Tibial nerve (tissue), 4 donors: ENCODE measurements around the gene ZNF580. TPM values are rescaled to one million over a fixed set of nuclear protein-coding genes. Genes with fewer than 3 reads are reported as not detected.

ENCODE experiments used
- DNase-seq, 2 donors: peaks; one replicate each; pipeline ENCODE4 v3.0.0-alpha.2; 2019; ENCODE audit warnings: low spot score in 2 of 2
- H3K27ac ChIP-seq, 4 donors: fragments of 200-600 bp; sonication (generic) in 3 of 4; one replicate each; pipeline ENCODE4 v1.5.1; 2017 to 2019; ENCODE audit warnings: mild to moderate bottlenecking in 1 of 4
- H3K27me3 ChIP-seq, 2 donors: fragments of 200-600 bp; sonication (generic) in 1 of 2; one replicate each; pipeline versions ENCODE4 v1.5.1 to v1.6.0; 2017 to 2019
- H3K36me3 ChIP-seq, 3 donors: fragments of 200-600 bp; sonication (generic); one replicate each; pipeline ENCODE4 v1.5.1; 2018 to 2019
- H3K4me1 ChIP-seq, 4 donors: fragments of 200-600 bp; sonication (generic) in 3 of 4; one replicate each; pipeline ENCODE4 v1.5.1; 2017 to 2019
- H3K4me3 ChIP-seq, 4 donors: fragments of 200-600 bp; sonication (generic) in 3 of 4; one replicate each; pipeline ENCODE4 v1.5.1; 2017 to 2019; ENCODE audit warnings: mild to moderate bottlenecking in 1 of 4, moderate library complexity in 1 of 4
- H3K9me3 ChIP-seq, 4 donors: fragments of 200-600 bp; sonication (generic) in 3 of 4; one replicate each; pipeline ENCODE4 v1.5.1; 2017 to 2019
- CTCF ChIP-seq, 5 experiments: fragments of 200-600 bp in 3 of 5; fragments of 450-650 bp in 2 of 5; sonication (generic) in 3 of 5; IDR thresholded peaks; one replicate each; pipeline ENCODE4 v1.5.1; 2016 to 2019; ENCODE audit warnings: antibody characterized with exemption in 5 of 5, mild to moderate bottlenecking in 3 of 5, moderate library complexity in 2 of 5
- EP300 ChIP-seq, 2 donors: sonication (generic); formaldehyde crosslinking; IDR thresholded peaks; one replicate each; pipeline ENCODE4 v1.6.1; 2017; ENCODE audit warnings: antibody characterized with exemption in 2 of 2, mild to moderate bottlenecking in 1 of 2
- POLR2A ChIP-seq, 2 donors: fragments of 450-650 bp; IDR thresholded peaks; one replicate each; pipeline ENCODE4 v1.6.1; 2017; ENCODE audit warnings: antibody characterized with exemption in 2 of 2, mild to moderate bottlenecking in 2 of 2, moderate library complexity in 2 of 2
- WGBS, 2 donors: methylation state at CpG; one replicate each; pipeline ENCODE4 v1.1.5; 2018; 5-methylcytosine and 5-hydroxymethylcytosine counted together
- total RNA-seq, 4 donors: library from RNA; depleted of rRNA; stranded (reverse); fragments of >200 nt; gene quantifications; one replicate each; pipeline ENCODE4 v1.1.0, GENCODE V29; 2016

Gene ZNF580
- total RNA-seq, 4 donors from 2014 or later, result 24.1 to 67.5 (median 35.0) TPM

GRCh38 chr19:55680339-55681130 is 39.7 kb downstream of the ZNF580 start:
- H3K9me3 ChIP-seq, result no peaks in the 10 kb centered on the region
- TF ChIP-seq CTCF (IDR thresholded peaks at IDR 0.05) (no peak), POLR2A (IDR thresholded peaks at IDR 0.05) (no peak), EP300 (IDR thresholded peaks at IDR 0.05) (no peak)
- H3K27me3 ChIP-seq, result no peaks in the 10 kb centered on the region
- H3K27ac ChIP-seq, result no peak overlapping the region
- H3K4me1 ChIP-seq, result peaks cover 0 to 57% (median 35%) of the 10 kb centered on the region in 4 donors
- no peak overlapping the region for H3K4me3 ChIP-seq
- 90 to 96% methylated on average over 16 to 18 of the region's 20 CpGs for WGBS, 2 donors
- no peak for DNase-seq
- peaks cover 0 to 82% (median 27%) of the 10 kb centered on the region in 3 donors for H3K36me3 ChIP-seq

GRCh38 chr19:55681131-55682092 is 40.6 kb downstream of the ZNF580 start:
- peaks cover 0 to 53% (median 27%) of the 10 kb centered on the region in 4 donors for H3K4me1 ChIP-seq
- WGBS, 2 donors, result 79% methylated on average over 9 of the region's 9 CpGs
- H3K27me3 ChIP-seq, result no peaks in the 10 kb centered on the region
- H3K4me3 ChIP-seq, result no peak overlapping the region
- TF ChIP-seq EP300 (IDR thresholded peaks at IDR 0.05) (no peak), CTCF (IDR thresholded peaks at IDR 0.05) (no peak), POLR2A (IDR thresholded peaks at IDR 0.05) (no peak)
- H3K9me3 ChIP-seq, result no peaks in the 10 kb centered on the region
- H3K36me3 ChIP-seq, result peaks cover 0 to 91% (median 34%) of the 10 kb centered on the region in 3 donors
- no peak for DNase-seq
- H3K27ac ChIP-seq, result no peak overlapping the region

GRCh38 chr19:55683449-55684261 is 42.9 kb downstream of the ZNF580 start:
- H3K36me3 ChIP-seq, result peaks cover 0 to 99% (median 31%) of the 10 kb centered on the region in 3 donors
- 88 to 91% methylated on average over 22 of the region's 22 CpGs for WGBS, 2 donors
- H3K27me3 ChIP-seq, result no peaks in the 10 kb centered on the region
- peak overlapping the region in 1 of 4 donors; percentile 32 for H3K27ac ChIP-seq
- peaks cover 0 to 46% (median 12%) of the 10 kb centered on the region in 4 donors for H3K4me1 ChIP-seq
- TF ChIP-seq POLR2A (IDR thresholded peaks at IDR 0.05), result no peak
- no peak for TF ChIP-seq CTCF (IDR thresholded peaks at IDR 0.05)
- TF ChIP-seq EP300 (IDR thresholded peaks at IDR 0.05), result no peak
- no peak overlapping the region for H3K4me3 ChIP-seq
- DNase-seq, result no peak
- no peaks in the 10 kb centered on the region for H3K9me3 ChIP-seq

GRCh38 chr19:55684946-55685681 is 44.3 kb downstream of the ZNF580 start:
- Histone ChIP-seq H3K27me3 (no peaks in the 10 kb centered on the region), H3K36me3 (peaks cover 0 to 99% (median 33%) of the 10 kb centered on the region in 3 donors), H3K27ac (peak overlapping the region in 1 of 4 donors; percentile 32), H3K4me1 (peaks cover 0 to 32% (median 5%) of the 10 kb centered on the region in 4 donors), H3K4me3 (no peak overlapping the region), H3K9me3 (no peaks in the 10 kb centered on the region)
- TF ChIP-seq POLR2A (IDR thresholded peaks at IDR 0.05), result no peak
- no peak for TF ChIP-seq CTCF (IDR thresholded peaks at IDR 0.05)
- no peak for TF ChIP-seq EP300 (IDR thresholded peaks at IDR 0.05)
- DNase-seq, result no peak
- 94 to 95% methylated on average over 60 of the region's 60 CpGs for WGBS, 2 donors
